Keratinocyte (primary cell): ENCODE results near the gene LRCH3. TPM values are rescaled to one million over a fixed set of nuclear protein-coding genes. Genes with fewer than 3 reads are reported as not detected.

Source experiments
- DNase-seq: peaks from one replicate; pipeline ENCODE4 v3.0.0-alpha.2; 2011; ENCODE audit warnings: low read depth, missing footprints, low spot score
- FAIRE-seq: peaks from 2 replicates; lab custom pipeline; 2011; peaks lifted over from hg19 to GRCh38; lab: Jason Lieb, UNC
- H2AFZ ChIP-seq: 2 replicates; pipeline ENCODE4 v1.6.0; 2012; ENCODE audit warnings: low read length, control low read depth, inconsistent platforms; ENCODE audit not compliant: control insufficient read depth
- H3K27ac ChIP-seq: 2 replicates; pipeline ENCODE4 v1.5.1; 2011; ENCODE audit warnings: low read length; ENCODE audit not compliant: control insufficient read depth, insufficient read depth
- H3K27me3 ChIP-seq: 3 replicates; pipeline ENCODE4 v1.6.0; 2011; ENCODE audit warnings: low read length; ENCODE audit not compliant: control insufficient read depth, insufficient read depth; ENCODE audit errors: extremely low read depth
- H3K36me3 ChIP-seq, 2 experiments: 2 replicates in 1 of 2; 3 replicates in 1 of 2; pipeline ENCODE4 v1.5.1; 2011; ENCODE audit warnings: low read length in 2 of 2, mild to moderate bottlenecking in 1 of 2; ENCODE audit not compliant: control insufficient read depth in 2 of 2, insufficient read depth in 2 of 2; ENCODE audit errors: extremely low read depth in 1 of 2
- H3K4me1 ChIP-seq: 3 replicates; pipeline ENCODE4 v1.5.1; 2011; ENCODE audit warnings: low read length; ENCODE audit not compliant: control insufficient read depth, insufficient read depth; ENCODE audit errors: extremely low read depth
- H3K4me2 ChIP-seq: 3 replicates; pipeline ENCODE4 v1.6.0; 2011; ENCODE audit warnings: low read depth, low read length; ENCODE audit not compliant: control insufficient read depth, insufficient read depth; ENCODE audit errors: extremely low read depth
- H3K4me3 ChIP-seq, 3 experiments: fragments of 200-600 bp in 1 of 3; sonication (generic) in 1 of 3; 2 replicates in 2 of 3; 3 replicates in 1 of 3; pipeline ENCODE4 v1.5.1; 2011 to 2016; ENCODE audit warnings: low read length in 3 of 3, mild to moderate bottlenecking in 3 of 3, control low read depth in 2 of 3, inconsistent platforms in 1 of 3, low read depth in 1 of 3, mixed read lengths in 1 of 3, mixed run types in 1 of 3, moderate library complexity in 1 of 3; ENCODE audit not compliant: control insufficient read depth in 2 of 3, insufficient read depth in 2 of 3; ENCODE audit errors: extremely low read depth in 1 of 3
- H3K79me2 ChIP-seq: 2 replicates; pipeline ENCODE4 v1.6.0; 2012; ENCODE audit warnings: low read length; ENCODE audit not compliant: control insufficient read depth, insufficient read depth
- H3K9ac ChIP-seq: 3 replicates; pipeline ENCODE4 v1.6.0; 2011; ENCODE audit warnings: low read length; ENCODE audit not compliant: control insufficient read depth, insufficient read depth; ENCODE audit errors: extremely low read depth
- H3K9me1 ChIP-seq: 3 replicates; pipeline ENCODE4 v1.6.0; 2011; ENCODE audit warnings: low read length; ENCODE audit not compliant: control insufficient read depth, insufficient read depth; ENCODE audit errors: extremely low read depth
- H3K9me3 ChIP-seq: 2 replicates; pipeline ENCODE4 v1.5.1; 2012; ENCODE audit warnings: low read depth, low read length; ENCODE audit not compliant: control insufficient read depth
- H4K20me1 ChIP-seq: 3 replicates; pipeline ENCODE4 v1.6.0; 2011; ENCODE audit warnings: low read length; ENCODE audit not compliant: control insufficient read depth, insufficient read depth; ENCODE audit errors: extremely low read depth
- EZH2 ChIP-seq: IDR thresholded peaks from one replicate; pipeline ENCODE4 v1.6.1; 2012; ENCODE audit warnings: inconsistent platforms, mild to moderate bottlenecking, low read length, moderate library complexity
- dilution Hi-C: fragments of 300-500 bp; cut with MboI; formaldehyde crosslinking; loops from one replicate; pipeline ENCODE4 v1.7.0; 2020; ENCODE audit warnings: low sequenced_read_pairs; ENCODE audit not compliant: extremely low pct_ligation_motif_present
- polyA plus RNA-seq, 5 experiments: library from polyadenylated mRNA; depleted of rRNA in 3 of 5; stranded (reverse) in 3 of 5; stranded (forward) in 1 of 5; unstranded in 1 of 5; fragments of >200 nt; gene quantifications; 1 replicate in 1 of 5; 2 replicates in 3 of 5; 3 replicates in 1 of 5; pipeline versions ENCODE4 v1.2.1 to v1.2.3, GENCODE V29; 2011 to 2012; ENCODE audit warnings: missing spikeins in 2 of 5, low read depth in 1 of 5, low replicate concordance in 1 of 5
- TF ChIP-seq, protein P1 (sequence below), 3 experiments: IDR thresholded peaks in 1 of 3; conservative IDR thresholded peaks in 1 of 3; optimal IDR thresholded peaks in 1 of 3; 2 replicates in 2 of 3; 3 replicates in 1 of 3; pipeline versions ENCODE3 to v1.5.1; 2011; ENCODE audit warnings: low read length in 3 of 3, mild to moderate bottlenecking in 3 of 3, moderate library complexity in 2 of 3, control low read depth in 1 of 3, inconsistent platforms in 1 of 3; ENCODE audit not compliant: insufficient read depth in 2 of 3; ENCODE audit errors: extremely low read depth in 1 of 3

Gene LRCH3
- polyA plus RNA-seq, 1 donor (not counting 4 experiments of a cell fraction or from before 2014, with no cell fraction given): 50.2 TPM

GRCh38 chr3:197748597-197749314 lies 42.3 kb upstream of the LRCH3 start:
- peak overlapping the region; percentile 95 for H2AFZ ChIP-seq
- H3K4me2 ChIP-seq: peak overlapping the region; percentile 79
- no peaks in the 10 kb centered on the region for H3K27me3 ChIP-seq
- FAIRE-seq: no peak
- H3K36me3 ChIP-seq: no peaks in the 10 kb centered on the region
- DNase-seq: no peak
- peaks cover 2% of the 10 kb centered on the region for H3K9me1 ChIP-seq
- H4K20me1 ChIP-seq: peaks cover 3% of the 10 kb centered on the region
- H3K79me2 ChIP-seq: peaks cover 30% of the 10 kb centered on the region
- no peaks in the 10 kb centered on the region for H3K9me3 ChIP-seq
- H3K27ac ChIP-seq: peak overlapping the region; percentile 5
- TF ChIP-seq, protein P1, sequence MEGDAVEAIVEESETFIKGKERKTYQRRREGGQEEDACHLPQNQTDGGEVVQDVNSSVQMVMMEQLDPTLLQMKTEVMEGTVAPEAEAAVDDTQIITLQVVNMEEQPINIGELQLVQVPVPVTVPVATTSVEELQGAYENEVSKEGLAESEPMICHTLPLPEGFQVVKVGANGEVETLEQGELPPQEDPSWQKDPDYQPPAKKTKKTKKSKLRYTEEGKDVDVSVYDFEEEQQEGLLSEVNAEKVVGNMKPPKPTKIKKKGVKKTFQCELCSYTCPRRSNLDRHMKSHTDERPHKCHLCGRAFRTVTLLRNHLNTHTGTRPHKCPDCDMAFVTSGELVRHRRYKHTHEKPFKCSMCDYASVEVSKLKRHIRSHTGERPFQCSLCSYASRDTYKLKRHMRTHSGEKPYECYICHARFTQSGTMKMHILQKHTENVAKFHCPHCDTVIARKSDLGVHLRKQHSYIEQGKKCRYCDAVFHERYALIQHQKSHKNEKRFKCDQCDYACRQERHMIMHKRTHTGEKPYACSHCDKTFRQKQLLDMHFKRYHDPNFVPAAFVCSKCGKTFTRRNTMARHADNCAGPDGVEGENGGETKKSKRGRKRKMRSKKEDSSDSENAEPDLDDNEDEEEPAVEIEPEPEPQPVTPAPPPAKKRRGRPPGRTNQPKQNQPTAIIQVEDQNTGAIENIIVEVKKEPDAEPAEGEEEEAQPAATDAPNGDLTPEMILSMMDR (optimal IDR thresholded peaks at IDR 0.05 in 1 of 3, IDR thresholded peaks at IDR 0.05 in 1 of 3, conservative IDR thresholded peaks at IDR 0.05 in 1 of 3; ENCODE audit: extremely low read depth in 1 of 3, insufficient read depth in 2 of 3, low read length in 3 of 3): no peak
- TF ChIP-seq EZH2: no peak
- H3K9ac ChIP-seq: peak overlapping the region; percentile 84
- H3K4me1 ChIP-seq: peaks cover 18% of the 10 kb centered on the region
- H3K4me3 ChIP-seq: peak overlapping the region; percentile 80 to 93 (median 85)
- dilution Hi-C loops: no loop called here

GRCh38 chr3:197749315-197749600 lies 41.8 kb upstream of the LRCH3 start:
- Histone ChIP-seq H3K4me3 (peak overlapping the region; percentile 80 to 93 (median 85)), H3K4me1 (peaks cover 18% of the 10 kb centered on the region), H3K27me3 (no peaks in the 10 kb centered on the region), H3K36me3 (no peaks in the 10 kb centered on the region), H3K9me1 (peaks cover 2% of the 10 kb centered on the region), H3K9me3 (no peaks in the 10 kb centered on the region), H3K79me2 (peaks cover 35% of the 10 kb centered on the region), H3K9ac (peak overlapping the region; percentile 84), H3K4me2 (peak overlapping the region; percentile 79), H3K27ac (peak overlapping the region; percentile 5), H2AFZ (peak overlapping the region; percentile 95), H4K20me1 (peaks cover 3% of the 10 kb centered on the region)
- FAIRE-seq (peak; percentile 13), DNase-seq (no peak)
- TF ChIP-seq, protein P1 (optimal IDR thresholded peaks at IDR 0.05 in 1 of 3, IDR thresholded peaks at IDR 0.05 in 1 of 3, conservative IDR thresholded peaks at IDR 0.05 in 1 of 3; ENCODE audit: extremely low read depth in 1 of 3, insufficient read depth in 2 of 3, low read length in 3 of 3): no peak
- no peak for TF ChIP-seq EZH2
- dilution Hi-C loops: no loop called here
